Panc1 (cell line): ENCODE results near the gene EPHB1. TPM values are rescaled to one million over a fixed set of nuclear protein-coding genes. Genes with fewer than 3 reads are reported as not detected.

ENCODE experiments used
- ATAC-seq: fragments of 200-7000 bp; cut with Tn5 transposase; 2 replicates; pipeline ENCODE4 v1.9.1; 2020; ENCODE audit warnings: mild to moderate bottlenecking, moderate library complexity
- BruUV-seq: library from RNA; stranded (reverse); fragments of 400-500 nt; replicated peaks from 2 replicates; lab custom pipeline; 2021; lab: Mats Ljungman, UMichigan
- CTCF ChIA-PET: fragments of 300-600 bp; sonication (Branson Sonifier 250); formaldehyde crosslinking; loops from one replicate; lab custom pipeline; 2022; ENCODE audit warnings: antibody characterized with exemption; lab: Charles Lee
- POLR2A ChIA-PET: fragments of 300-600 bp; sonication (Branson Sonifier 250); formaldehyde crosslinking; loops from one replicate; lab custom pipeline; 2022; ENCODE audit warnings: antibody characterized with exemption; lab: Charles Lee
- DNase-seq: peaks from one replicate; pipeline ENCODE4 v3.0.0-alpha.2; 2010; ENCODE audit warnings: low read depth, low spot score
- H3K27ac ChIP-seq: 2 replicates; pipeline ENCODE4 v1.5.1; 2011; ENCODE audit warnings: mild to moderate bottlenecking, low read length, inconsistent platforms
- H3K27me3 ChIP-seq: fragments of 200-500 bp; sonication (Bioruptor generic); 2 replicates; pipeline ENCODE4 v1.6.0; 2014; ENCODE audit warnings: low read length, inconsistent platforms; ENCODE audit not compliant: control insufficient read depth, insufficient read depth
- H3K36me3 ChIP-seq: fragments of 200-500 bp; sonication (Bioruptor generic); 2 replicates; pipeline ENCODE4 v1.5.1; 2014; ENCODE audit warnings: inconsistent platforms, mild to moderate bottlenecking, low read length, moderate library complexity; ENCODE audit not compliant: control insufficient read depth, insufficient read depth
- H3K4me1 ChIP-seq: 2 replicates; pipeline ENCODE4 v1.5.1; 2011; ENCODE audit warnings: inconsistent platforms, mild to moderate bottlenecking, low read length, moderate library complexity; ENCODE audit not compliant: control insufficient read depth, insufficient read depth
- H3K4me3 ChIP-seq, 2 experiments: 2 replicates each; pipeline ENCODE4 v1.5.1; 2011 to 2012; ENCODE audit warnings: low read depth in 2 of 2, low read length in 2 of 2, mild to moderate bottlenecking in 2 of 2, inconsistent platforms in 1 of 2, moderate library complexity in 1 of 2
- H3K9me3 ChIP-seq: fragments of 200-500 bp; sonication (Bioruptor generic); 2 replicates; pipeline ENCODE4 v1.5.1; 2014; ENCODE audit warnings: low read depth, mild to moderate bottlenecking, inconsistent platforms, low read length, moderate library complexity; ENCODE audit not compliant: control insufficient read depth, insufficient read depth
- POLR2AphosphoS5 ChIP-seq: IDR thresholded peaks from 2 replicates; pipeline ENCODE4 v1.6.1; 2012; ENCODE audit warnings: mild to moderate bottlenecking, low read depth, low read length, moderate library complexity
- SIN3A ChIP-seq: IDR thresholded peaks from 2 replicates; pipeline ENCODE4 v1.6.1; 2012; ENCODE audit warnings: low read depth, mild to moderate bottlenecking, low read length, moderate library complexity, borderline replicate concordance; ENCODE audit not compliant: insufficient read depth
- TCF7L2 ChIP-seq: IDR thresholded peaks from 2 replicates; pipeline ENCODE4 v1.6.1; 2011; ENCODE audit warnings: mild to moderate bottlenecking, low read depth, low read length, inconsistent platforms
- in situ Hi-C: cut with HindIII; loops from 2 replicates; pipeline ENCODE4 v1.10.0; 2016; ENCODE audit warnings: low sequenced_read_pairs, low pct_unique_long_range_greater_than_20kb
- intact Hi-C: fragments of 100-400 bp; cut with micrococcal nuclease; formaldehyde crosslinking; loops from one replicate; pipeline ENCODE4 v1.10.0; 2022; ENCODE audit not compliant: unreplicated experiment
- total RNA-seq: library from RNA; stranded (reverse); gene quantifications from one replicate; pipeline ENCODE4 v1.2.1, GENCODE V29; 2021; ENCODE audit not compliant: unreplicated experiment
- TF ChIP-seq, protein P1 (sequence below): fragments of 450-650 bp; IDR thresholded peaks from 2 replicates; pipeline ENCODE4 v1.5.1; 2017; ENCODE audit warnings: mild to moderate bottlenecking
- TF ChIP-seq, protein P2 (sequence below), 2 experiments: IDR thresholded peaks; 2 replicates each; pipeline ENCODE4 v1.6.1; 2011 to 2012; ENCODE audit warnings: low read depth in 2 of 2, control low read depth in 1 of 2, low read length in 1 of 2, mild to moderate bottlenecking in 1 of 2, moderate library complexity in 1 of 2; ENCODE audit not compliant: insufficient read depth in 1 of 2

The EPHB1 gene
- total RNA-seq, 1 experiment from 2014 or later = 0.46 TPM

DNA sequence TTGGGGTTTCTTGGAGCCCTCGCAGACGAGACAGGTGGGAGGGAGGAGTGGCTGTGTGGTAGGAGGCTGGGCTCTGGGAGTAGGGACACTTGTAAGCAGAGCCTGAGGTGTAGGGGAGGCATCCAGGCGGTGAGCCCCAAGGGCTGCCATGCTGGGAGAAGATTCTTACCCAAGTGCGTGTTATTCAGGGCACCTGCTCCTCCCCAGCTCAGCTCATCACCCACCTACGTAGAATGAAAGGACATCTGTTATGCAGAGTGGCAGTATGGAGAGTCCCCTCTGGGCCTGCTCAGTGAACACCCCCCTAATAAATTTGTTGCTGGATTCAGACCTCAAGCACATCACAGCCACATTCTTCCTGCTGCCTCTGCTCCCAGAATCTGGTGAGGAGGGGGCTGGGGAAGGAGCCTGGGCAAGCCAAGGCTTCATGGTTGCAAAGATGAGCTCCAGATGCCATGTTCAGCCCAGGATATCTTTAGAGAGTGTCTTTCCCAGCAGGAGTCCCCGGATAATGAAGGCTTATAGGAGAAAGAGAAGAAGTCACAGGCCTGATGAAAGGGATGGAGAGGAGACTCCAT lies 261.8 kb downstream of the EPHB1 start:
- TF ChIP-seq, protein P1, sequence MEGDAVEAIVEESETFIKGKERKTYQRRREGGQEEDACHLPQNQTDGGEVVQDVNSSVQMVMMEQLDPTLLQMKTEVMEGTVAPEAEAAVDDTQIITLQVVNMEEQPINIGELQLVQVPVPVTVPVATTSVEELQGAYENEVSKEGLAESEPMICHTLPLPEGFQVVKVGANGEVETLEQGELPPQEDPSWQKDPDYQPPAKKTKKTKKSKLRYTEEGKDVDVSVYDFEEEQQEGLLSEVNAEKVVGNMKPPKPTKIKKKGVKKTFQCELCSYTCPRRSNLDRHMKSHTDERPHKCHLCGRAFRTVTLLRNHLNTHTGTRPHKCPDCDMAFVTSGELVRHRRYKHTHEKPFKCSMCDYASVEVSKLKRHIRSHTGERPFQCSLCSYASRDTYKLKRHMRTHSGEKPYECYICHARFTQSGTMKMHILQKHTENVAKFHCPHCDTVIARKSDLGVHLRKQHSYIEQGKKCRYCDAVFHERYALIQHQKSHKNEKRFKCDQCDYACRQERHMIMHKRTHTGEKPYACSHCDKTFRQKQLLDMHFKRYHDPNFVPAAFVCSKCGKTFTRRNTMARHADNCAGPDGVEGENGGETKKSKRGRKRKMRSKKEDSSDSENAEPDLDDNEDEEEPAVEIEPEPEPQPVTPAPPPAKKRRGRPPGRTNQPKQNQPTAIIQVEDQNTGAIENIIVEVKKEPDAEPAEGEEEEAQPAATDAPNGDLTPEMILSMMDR = no peak
- TF ChIP-seq SIN3A = no peak
- DNase-seq = no peak
- H3K27ac ChIP-seq = no peak overlapping the region
- in situ Hi-C loops = no loop called here
- ATAC-seq = no peak
- H3K9me3 ChIP-seq = no peaks in the 10 kb centered on the region
- H3K4me1 ChIP-seq = no peaks in the 10 kb centered on the region
- peaks cover under 1% of the 10 kb centered on the region; the same call in 1 of the 2 replicates for H3K27me3 ChIP-seq
- intact Hi-C loops = no loop called here
- H3K4me3 ChIP-seq = no peak overlapping the region
- ChIA-PET CTCF (no interaction called here), POLR2A (no interaction called here)
- H3K36me3 ChIP-seq = no peaks in the 10 kb centered on the region
- BruUV-seq = no TSS peak

DNA sequence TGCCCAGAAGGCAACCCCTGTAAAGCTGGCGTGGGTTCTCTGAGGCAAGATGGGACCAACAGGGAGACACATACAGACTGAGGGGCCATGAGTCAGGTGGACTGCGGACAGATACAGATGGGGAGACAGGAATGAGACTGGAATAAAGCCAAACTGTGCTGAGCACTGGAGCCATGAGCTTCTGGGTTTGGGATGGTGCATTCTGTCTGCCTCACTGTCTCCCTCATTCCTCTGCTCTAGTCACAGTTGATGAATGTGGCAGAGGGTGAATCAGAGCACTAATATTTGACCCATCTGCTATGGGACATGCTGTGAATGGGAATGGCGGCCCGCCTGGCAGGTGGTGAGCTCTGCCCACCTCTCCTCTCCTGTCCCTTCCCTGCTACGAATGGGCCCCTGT lies 262.9 kb downstream of the EPHB1 start:
- Histone ChIP-seq H3K4me3 (no peak overlapping the region), H3K36me3 (no peaks in the 10 kb centered on the region), H3K27me3 (no peaks in the 10 kb centered on the region), H3K27ac (no peak overlapping the region), H3K9me3 (no peaks in the 10 kb centered on the region), H3K4me1 (no peaks in the 10 kb centered on the region)
- no peak for DNase-seq
- TF ChIP-seq TCF7L2 = no peak
- TF ChIP-seq, protein P1 = no peak
- TF ChIP-seq, protein P2, sequence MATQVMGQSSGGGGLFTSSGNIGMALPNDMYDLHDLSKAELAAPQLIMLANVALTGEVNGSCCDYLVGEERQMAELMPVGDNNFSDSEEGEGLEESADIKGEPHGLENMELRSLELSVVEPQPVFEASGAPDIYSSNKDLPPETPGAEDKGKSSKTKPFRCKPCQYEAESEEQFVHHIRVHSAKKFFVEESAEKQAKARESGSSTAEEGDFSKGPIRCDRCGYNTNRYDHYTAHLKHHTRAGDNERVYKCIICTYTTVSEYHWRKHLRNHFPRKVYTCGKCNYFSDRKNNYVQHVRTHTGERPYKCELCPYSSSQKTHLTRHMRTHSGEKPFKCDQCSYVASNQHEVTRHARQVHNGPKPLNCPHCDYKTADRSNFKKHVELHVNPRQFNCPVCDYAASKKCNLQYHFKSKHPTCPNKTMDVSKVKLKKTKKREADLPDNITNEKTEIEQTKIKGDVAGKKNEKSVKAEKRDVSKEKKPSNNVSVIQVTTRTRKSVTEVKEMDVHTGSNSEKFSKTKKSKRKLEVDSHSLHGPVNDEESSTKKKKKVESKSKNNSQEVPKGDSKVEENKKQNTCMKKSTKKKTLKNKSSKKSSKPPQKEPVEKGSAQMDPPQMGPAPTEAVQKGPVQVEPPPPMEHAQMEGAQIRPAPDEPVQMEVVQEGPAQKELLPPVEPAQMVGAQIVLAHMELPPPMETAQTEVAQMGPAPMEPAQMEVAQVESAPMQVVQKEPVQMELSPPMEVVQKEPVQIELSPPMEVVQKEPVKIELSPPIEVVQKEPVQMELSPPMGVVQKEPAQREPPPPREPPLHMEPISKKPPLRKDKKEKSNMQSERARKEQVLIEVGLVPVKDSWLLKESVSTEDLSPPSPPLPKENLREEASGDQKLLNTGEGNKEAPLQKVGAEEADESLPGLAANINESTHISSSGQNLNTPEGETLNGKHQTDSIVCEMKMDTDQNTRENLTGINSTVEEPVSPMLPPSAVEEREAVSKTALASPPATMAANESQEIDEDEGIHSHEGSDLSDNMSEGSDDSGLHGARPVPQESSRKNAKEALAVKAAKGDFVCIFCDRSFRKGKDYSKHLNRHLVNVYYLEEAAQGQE (IDR thresholded peaks at IDR 0.05; ENCODE audit: insufficient read depth in 1 of 2, low read depth in 2 of 2, low read length in 1 of 2) = no peak
- TF ChIP-seq SIN3A = no peak
- no peak for TF ChIP-seq POLR2AphosphoS5
- no peak; the same call in 1 of the 2 replicates for ATAC-seq
- no TSS peak for BruUV-seq
- intact Hi-C loops (no loop called here), in situ Hi-C loops (no loop called here)
- ChIA-PET CTCF (no interaction called here), POLR2A (no interaction called here)
